Upper lobe of right lung (tissue), 1 donor: ENCODE data around the gene MTERF2. TPM values are rescaled to one million over a fixed set of nuclear protein-coding genes. Genes with fewer than 3 reads are reported as not detected.

Experiments used
- ATAC-seq: fragments of 200-7000 bp; cut with Tn5 transposase; one replicate; pipeline ENCODE4 v1.9.1; 2020; ENCODE audit warnings: mild to moderate bottlenecking, moderate library complexity
- DNase-seq: peaks from one replicate; pipeline ENCODE4 v3.0.0-alpha.2; 2020
- H3K27ac ChIP-seq: fragments of 200-600 bp; one replicate; pipeline ENCODE4 v1.8.0; 2022
- H3K27me3 ChIP-seq: fragments of 200-600 bp; one replicate; pipeline ENCODE4 v1.8.0; 2022; ENCODE audit warnings: mild to moderate bottlenecking
- H3K36me3 ChIP-seq: fragments of 200-600 bp; one replicate; pipeline ENCODE4 v1.8.0; 2022
- H3K4me1 ChIP-seq: fragments of 200-600 bp; one replicate; pipeline ENCODE4 v1.8.0; 2022
- H3K4me3 ChIP-seq: fragments of 200-600 bp; one replicate; pipeline ENCODE4 v1.8.0; 2022; ENCODE audit warnings: mild to moderate bottlenecking
- H3K9me3 ChIP-seq: fragments of 200-600 bp; one replicate; pipeline ENCODE4 v1.8.0; 2022
- CTCF ChIP-seq: fragments of 200-600 bp; IDR thresholded peaks from one replicate; pipeline ENCODE4 v1.8.0; 2022; ENCODE audit warnings: antibody characterized with exemption
- intact Hi-C: fragments of 100-400 bp; cut with DNase I; formaldehyde crosslinking; loops from one replicate; pipeline ENCODE4 v1.11.0; 2022
- total RNA-seq: library from RNA; stranded (reverse); fragmentation: NEBNext Ultra II Directional; extraction: Animal tissue kit (Norgen Biotek cat#: 25700); gene quantifications from one replicate; pipeline ENCODE4 v1.2.1, GENCODE V29; 2021
- donor health status: DM: no; HTN: yes; CAD: no; lungs with severe emphysema.

Gene MTERF2
- total RNA-seq, 1 donor from 2014 or later: 10.9 TPM

DNA sequence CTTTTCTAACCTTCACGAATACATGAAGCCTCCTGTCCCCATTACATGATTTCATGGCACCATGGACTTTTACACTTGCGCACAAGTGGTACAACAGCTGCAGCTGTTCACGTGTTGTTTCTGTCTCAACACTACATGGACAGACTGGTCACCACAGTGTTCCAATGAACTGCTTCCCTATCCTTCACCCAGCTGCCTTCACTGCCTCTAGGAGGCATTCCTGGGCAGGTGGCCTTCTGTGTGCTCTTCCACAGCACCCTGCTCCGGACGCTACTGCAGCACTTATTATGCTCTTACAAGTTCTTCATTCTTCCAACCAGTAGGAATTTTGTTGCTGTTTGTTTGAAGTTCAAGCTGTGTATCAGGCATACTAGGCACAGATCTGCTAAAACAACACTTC is 1.5 kb downstream of the MTERF2 start:
- intact Hi-C loops: no loop called here
- TF ChIP-seq CTCF: no peak

DNA sequence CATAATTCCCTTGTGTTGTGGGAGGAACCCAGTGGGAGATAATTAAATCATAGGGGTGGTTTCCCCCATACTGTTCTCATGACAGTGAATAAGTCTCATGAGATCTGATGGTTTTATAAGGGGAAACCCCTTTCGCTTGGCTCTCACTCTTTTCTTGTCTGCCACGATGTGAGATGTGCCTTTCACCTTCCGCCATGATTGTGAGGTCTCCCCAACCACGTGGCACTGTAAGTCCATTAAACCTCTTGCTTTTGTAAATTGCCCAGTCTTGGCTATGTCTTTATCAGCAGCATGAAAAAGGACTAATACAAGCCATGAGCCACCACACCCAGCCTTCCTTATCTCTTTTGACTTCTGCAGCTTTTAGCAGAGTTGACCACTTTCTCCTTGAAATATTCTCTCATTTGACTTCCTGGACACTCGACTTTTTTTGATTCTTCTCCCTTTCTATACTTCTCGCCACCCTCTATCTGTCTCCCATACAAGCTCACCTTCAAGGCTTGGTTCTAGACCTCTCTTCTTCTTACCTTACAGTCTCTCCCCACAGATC is 2.3 kb downstream of the MTERF2 start:
- H3K36me3 ChIP-seq: peaks cover 10% of the 10 kb centered on the region
- H3K9me3 ChIP-seq: no peaks in the 10 kb centered on the region
- ATAC-seq: no peak
- peaks cover 22% of the 10 kb centered on the region for H3K4me1 ChIP-seq
- H3K27ac ChIP-seq: no peak overlapping the region
- no peak for TF ChIP-seq CTCF
- intact Hi-C loops: no loop called here
- no peaks in the 10 kb centered on the region for H3K27me3 ChIP-seq
- no peak overlapping the region for H3K4me3 ChIP-seq
- DNase-seq: no peak

More for the DNA sequence above, 1.5 kb downstream of the MTERF2 start:
- Histone ChIP-seq H3K4me1 (peaks cover 22% of the 10 kb centered on the region), H3K9me3 (no peaks in the 10 kb centered on the region), H3K27me3 (no peaks in the 10 kb centered on the region), H3K36me3 (peaks cover 10% of the 10 kb centered on the region), H3K4me3 (peak overlapping the region; percentile 80), H3K27ac (no peak overlapping the region)
- DNase-seq (no peak), ATAC-seq (no peak)

DNA sequence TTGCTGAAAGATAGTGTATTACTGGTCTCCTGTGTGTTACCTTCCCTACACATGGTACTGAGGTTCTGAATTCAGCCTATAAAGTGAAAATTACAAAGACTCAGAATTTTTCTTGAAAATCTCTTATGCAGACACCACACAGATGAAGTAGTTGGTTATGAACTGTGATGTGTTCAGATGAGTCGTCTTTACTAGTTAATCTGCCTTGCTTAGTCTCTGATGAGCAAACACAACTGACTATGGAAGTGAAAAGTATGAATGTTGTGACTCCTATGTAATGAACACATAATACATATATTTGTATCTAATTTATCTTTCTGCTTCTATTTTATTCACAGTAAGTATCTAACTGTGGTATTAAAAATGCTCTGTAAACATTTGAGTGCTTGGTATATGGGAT is 4.7 kb downstream of the MTERF2 start:
- Histone ChIP-seq H3K36me3 (peaks cover 10% of the 10 kb centered on the region), H3K9me3 (no peaks in the 10 kb centered on the region), H3K4me1 (peaks cover 14% of the 10 kb centered on the region), H3K27me3 (no peaks in the 10 kb centered on the region), H3K4me3 (no peak overlapping the region), H3K27ac (no peak overlapping the region)
- intact Hi-C loops: no loop called here
- no peak for DNase-seq
- ATAC-seq: no peak
- TF ChIP-seq CTCF: no peak

DNA sequence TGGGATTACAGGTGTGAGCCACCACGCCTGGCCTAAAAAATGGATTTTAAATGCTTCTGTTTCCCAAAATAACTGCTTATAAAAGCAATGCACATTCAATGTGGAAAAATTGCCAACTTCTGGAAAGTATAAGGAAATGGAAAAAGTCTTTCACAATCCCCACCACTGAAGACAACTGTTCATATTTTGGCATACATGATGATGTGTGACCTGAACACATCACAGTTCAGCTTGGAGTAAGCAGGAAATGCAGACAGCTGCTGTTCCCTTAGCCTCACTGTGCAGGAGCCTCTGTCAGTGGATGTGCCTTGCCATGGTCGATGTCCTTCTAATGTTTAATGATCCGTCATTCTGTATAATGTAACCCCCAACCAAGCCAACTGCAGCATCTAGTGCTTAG is 5.2 kb downstream of the MTERF2 start:
- no peak overlapping the region for H3K4me3 ChIP-seq
- ATAC-seq (peak; percentile 14), DNase-seq (no peak)
- intact Hi-C loops: no loop called here
- H3K27me3 ChIP-seq: no peaks in the 10 kb centered on the region
- peaks cover 10% of the 10 kb centered on the region for H3K36me3 ChIP-seq
- no peaks in the 10 kb centered on the region for H3K9me3 ChIP-seq
- H3K27ac ChIP-seq: no peak overlapping the region
- no peak for TF ChIP-seq CTCF
- H3K4me1 ChIP-seq: peaks cover 14% of the 10 kb centered on the region

GRCh38 chr12:106980944-106981343 is 6.0 kb downstream of the MTERF2 start:
- H3K27ac ChIP-seq: no peak overlapping the region
- peak; percentile 39 for ATAC-seq
- no peak for TF ChIP-seq CTCF
- intact Hi-C loops: no loop called here
- H3K4me1 ChIP-seq: peaks cover 9% of the 10 kb centered on the region
- no peaks in the 10 kb centered on the region for H3K9me3 ChIP-seq
- H3K27me3 ChIP-seq: no peaks in the 10 kb centered on the region
- H3K4me3 ChIP-seq: no peak overlapping the region
- H3K36me3 ChIP-seq: peaks cover 10% of the 10 kb centered on the region
- DNase-seq: no peak
